HL-60 (cell line): ENCODE data around the gene FMNL2.

ENCODE experiments used
- CTCF ChIP-seq: IDR thresholded peaks from one replicate; pipeline ENCODE4 v1.5.1; 2011; ENCODE audit warnings: low read length, control low read depth, inconsistent platforms; ENCODE audit not compliant: insufficient read depth
- POLR2AphosphoS5 ChIP-seq: IDR thresholded peaks from 2 replicates; pipeline ENCODE4 v1.6.1; 2012; ENCODE audit warnings: low read depth

GRCh38 chr2:152509772-152510491, 175.0 kb downstream of the FMNL2 start:
- TF ChIP-seq CTCF = no peak
- no peak for TF ChIP-seq POLR2AphosphoS5
